PC-9 (cell line): ENCODE results near the gene KIAA1217.

Experiments used
- CTCF ChIP-seq: fragments of 200-600 bp; sonication (generic); conservative IDR thresholded peaks from 2 replicates; pipeline ENCODE4 v1.6.1; 2017; ENCODE audit warnings: mixed run types, antibody characterized with exemption, mild to moderate bottlenecking, moderate library complexity
- EZH2 ChIP-seq: fragments of 200-600 bp; sonication (generic); IDR thresholded peaks from 2 replicates; pipeline ENCODE4 v1.8.0; 2017; ENCODE audit warnings: antibody characterized with exemption, low read depth

- TF ChIP-seq CTCF (no peak), EZH2 (no peak)
Observed at GRCh38 chr10:24223953-24224352, 15.0 kb downstream of the KIAA1217 start.
